Dermis blood vessel endothelial cell (primary cell): Measurements from ENCODE around the gene TCP11. TPM values are rescaled to one million over a fixed set of nuclear protein-coding genes. Genes with fewer than 3 reads are reported as not detected.
A peak's percentile ranks its signal among the peaks of the same experiment; 100 is the strongest.

Experiments
- DNase-seq: peaks from one replicate; pipeline ENCODE4 v3.0.0; 2010
- total RNA-seq: library from RNA; depleted of rRNA; stranded (reverse); fragments of >200 nt; gene quantifications from 2 replicates; pipeline ENCODE4 v1.2.3, GENCODE V29; 2014

The TCP11 gene
- total RNA-seq, 1 donor from 2014 or later: 0.68 TPM

GRCh38 chr6:35091346-35092083 is 49.6 kb downstream of the TCP11 start:
- no peak for DNase-seq

GRCh38 chr6:35090734-35091133 is 50.4 kb downstream of the TCP11 start:
- no peak for DNase-seq

GRCh38 chr6:35089935-35090505 is 51.1 kb downstream of the TCP11 start:
- no peak for DNase-seq

- no peak for DNase-seq
These were observed 51.8 kb downstream of the TCP11 start for GRCh38 chr6:35089216-35089934.

GRCh38 chr6:35088281-35089215 is 52.6 kb downstream of the TCP11 start:
- DNase-seq: no peak

- peak; percentile 1 for DNase-seq
These were observed 53.5 kb downstream of the TCP11 start for GRCh38 chr6:35087361-35088280.

GRCh38 chr6:35086636-35087360 is 54.3 kb downstream of the TCP11 start:
- no peak for DNase-seq

- no peak for DNase-seq
These were observed 54.9 kb downstream of the TCP11 start for GRCh38 chr6:35086282-35086632.

- no peak for DNase-seq
These were observed 55.5 kb downstream of the TCP11 start for GRCh38 chr6:35085359-35086281.

- no peak for DNase-seq
These were observed 56.5 kb downstream of the TCP11 start for GRCh38 chr6:35084511-35085203.

GRCh38 chr6:35084041-35084491 is 57.1 kb downstream of the TCP11 start:
- no peak for DNase-seq

- DNase-seq: no peak
These were observed 57.6 kb downstream of the TCP11 start for GRCh38 chr6:35083507-35083906.

GRCh38 chr6:35082733-35083403 is 58.3 kb downstream of the TCP11 start:
- no peak for DNase-seq

GRCh38 chr6:35082046-35082732 is 59.0 kb downstream of the TCP11 start:
- DNase-seq: no peak

GRCh38 chr6:35081426-35081851 is 59.7 kb downstream of the TCP11 start:
- DNase-seq: no peak

GRCh38 chr6:35080821-35081425 is 60.2 kb downstream of the TCP11 start:
- no peak for DNase-seq

GRCh38 chr6:35080016-35080680 is 61.0 kb downstream of the TCP11 start:
- no peak for DNase-seq
